HEK293 (cell line): ENCODE data around the gene TRIM9.

Experiments
- CTCF ChIA-PET: fragments of 350-600 bp; formaldehyde crosslinking; extraction: SDS; loops from one replicate; lab custom pipeline; 2021; ENCODE audit warnings: antibody characterized with exemption; lab: Yijun Ruan, JAX
- POLR2A ChIA-PET: fragments of 300-600 bp; formaldehyde crosslinking; extraction: SDS; loops from one replicate; lab custom pipeline; 2020; ENCODE audit warnings: antibody characterized with exemption, inconsistent platforms; lab: Yijun Ruan, JAX
- H3K27ac ChIP-seq: fragments of 200-500 bp; sonication (Bioruptor generic); 2 replicates; pipeline ENCODE4 v1.5.1; 2014; ENCODE audit warnings: low read depth, low read length, control low read depth, inconsistent platforms; ENCODE audit errors: extremely low read depth
- H3K36me3 ChIP-seq, 2 experiments: fragments of 200-500 bp in 1 of 2; sonication (Bioruptor generic) in 1 of 2; 1 replicate in 1 of 2; 2 replicates in 1 of 2; pipeline ENCODE4 v1.5.1; 2014 to 2017; ENCODE audit warnings: inconsistent platforms in 2 of 2, low read length in 2 of 2; ENCODE audit not compliant: control insufficient read depth in 2 of 2, insufficient read depth in 1 of 2
- H3K4me1 ChIP-seq: fragments of 200-500 bp; sonication (Bioruptor generic); 2 replicates; pipeline ENCODE4 v1.5.1; 2014; ENCODE audit warnings: mild to moderate bottlenecking, low read length, inconsistent platforms; ENCODE audit not compliant: control insufficient read depth, insufficient read depth
- H3K4me3 ChIP-seq: 2 replicates; pipeline ENCODE4 v1.5.1; 2011; ENCODE audit warnings: low read depth, mild to moderate bottlenecking, control low read depth, low read length, moderate library complexity
- H3K9me3 ChIP-seq: fragments of 200-500 bp; sonication (Bioruptor generic); 2 replicates; pipeline ENCODE4 v1.5.1; 2014; ENCODE audit warnings: low read depth, low read length, inconsistent platforms; ENCODE audit not compliant: control insufficient read depth, insufficient read depth
- PRDM6 ChIP-seq: fragments of 450-650 bp; formaldehyde crosslinking; IDR thresholded peaks from 2 replicates; pipeline ENCODE4 v1.5.1; 2017; ENCODE audit warnings: missing biosample characterization, missing genetic modification characterization
- REPIN1 ChIP-seq: fragments of 450-650 bp; formaldehyde crosslinking; IDR thresholded peaks from 2 replicates; pipeline ENCODE4 v1.5.1; 2017; ENCODE audit warnings: missing biosample characterization, missing genetic modification characterization, low read depth
- WT1 ChIP-seq: fragments of 450-650 bp; formaldehyde crosslinking; IDR thresholded peaks from 2 replicates; pipeline ENCODE4 v1.5.1; 2016; ENCODE audit warnings: missing biosample characterization, missing genetic modification characterization
- ZNF2 ChIP-seq: fragments of 450-650 bp; formaldehyde crosslinking; IDR thresholded peaks from 2 replicates; pipeline ENCODE4 v1.5.1; 2016; ENCODE audit warnings: missing biosample characterization, missing genetic modification characterization
- ZNF266 ChIP-seq: fragments of 450-650 bp; formaldehyde crosslinking; IDR thresholded peaks from 2 replicates; pipeline ENCODE4 v1.5.1; 2016; ENCODE audit warnings: missing biosample characterization, missing genetic modification characterization, low read depth
- ZNF544 ChIP-seq: fragments of 450-650 bp; formaldehyde crosslinking; IDR thresholded peaks from 2 replicates; pipeline ENCODE4 v1.5.0; 2017; ENCODE audit warnings: missing biosample characterization, missing genetic modification characterization
- TF ChIP-seq, protein P1 (sequence below): fragments of 450-650 bp; formaldehyde crosslinking; IDR thresholded peaks from 2 replicates; pipeline ENCODE4 v1.5.1; 2016; ENCODE audit warnings: missing biosample characterization, missing genetic modification characterization, borderline replicate concordance
- TF ChIP-seq, protein P2 (sequence below): fragments of 450-650 bp; formaldehyde crosslinking; IDR thresholded peaks from 2 replicates; pipeline ENCODE4 v1.5.1; 2016; ENCODE audit warnings: missing biosample characterization, missing genetic modification characterization, borderline replicate concordance
- TF ChIP-seq, protein P3 (sequence below): fragments of 450-650 bp; formaldehyde crosslinking; IDR thresholded peaks from 2 replicates; pipeline ENCODE4 v1.5.1; 2016; ENCODE audit warnings: missing biosample characterization, missing genetic modification characterization

Gene TRIM9

DNA sequence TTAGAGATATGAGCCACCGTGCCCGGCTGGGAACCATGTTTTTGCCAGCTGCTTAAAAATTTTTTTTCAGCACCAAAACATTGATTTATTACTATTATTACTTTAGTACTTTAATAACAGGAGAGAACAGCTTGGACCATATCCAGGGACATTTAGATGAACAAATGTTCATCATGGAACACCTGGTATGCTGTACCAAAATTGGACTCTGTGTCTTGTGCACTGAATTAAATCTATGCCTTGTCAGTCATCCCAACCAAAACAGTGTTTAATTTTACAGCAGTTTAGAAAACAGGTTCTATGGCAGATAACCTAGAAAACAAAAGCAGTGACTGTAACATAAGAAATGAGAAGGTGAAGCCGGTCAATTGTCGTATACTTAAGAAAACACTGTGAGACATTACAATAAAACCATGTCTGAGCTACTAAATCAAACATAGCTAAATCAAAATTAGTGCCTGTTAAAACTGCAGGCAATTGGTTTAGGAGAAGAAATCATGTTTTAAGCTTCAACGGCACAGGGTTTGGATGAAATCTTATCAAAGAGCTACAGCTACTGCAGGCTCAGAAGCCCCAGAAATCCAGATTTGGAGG is 92.4 kb downstream of the TRIM9 start:
- ChIA-PET CTCF (no interaction called here), POLR2A (no interaction called here)
- no peak overlapping the region for H3K4me3 ChIP-seq
- peaks cover 0 to 3% of the 10 kb centered on the region in 2 experiments; a peak in 2 of 3 replicates for H3K36me3 ChIP-seq
- no peaks in the 10 kb centered on the region for H3K9me3 ChIP-seq
- H3K27ac ChIP-seq: no peak overlapping the region
- TF ChIP-seq WT1 (no peak), PRDM6 (tag by site-specific recombination) (peak; percentile 77)
- peaks cover 34% of the 10 kb centered on the region for H3K4me1 ChIP-seq

GRCh38 chr14:51000566-51000965 is 94.3 kb downstream of the TRIM9 start:
- Histone ChIP-seq H3K27ac (no peak overlapping the region), H3K9me3 (no peaks in the 10 kb centered on the region), H3K4me3 (no peak overlapping the region), H3K4me1 (peaks cover 22% of the 10 kb centered on the region), H3K36me3 (peaks cover 0 to 3% of the 10 kb centered on the region in 2 experiments; a peak in 2 of 3 replicates)
- TF ChIP-seq ZNF544 (tag by site-specific recombination): no peak
- TF ChIP-seq REPIN1 (tag by site-specific recombination): no peak
- no peak for TF ChIP-seq ZNF266
- TF ChIP-seq ZNF2 (tag by site-specific recombination): no peak
- TF ChIP-seq, protein P1, sequence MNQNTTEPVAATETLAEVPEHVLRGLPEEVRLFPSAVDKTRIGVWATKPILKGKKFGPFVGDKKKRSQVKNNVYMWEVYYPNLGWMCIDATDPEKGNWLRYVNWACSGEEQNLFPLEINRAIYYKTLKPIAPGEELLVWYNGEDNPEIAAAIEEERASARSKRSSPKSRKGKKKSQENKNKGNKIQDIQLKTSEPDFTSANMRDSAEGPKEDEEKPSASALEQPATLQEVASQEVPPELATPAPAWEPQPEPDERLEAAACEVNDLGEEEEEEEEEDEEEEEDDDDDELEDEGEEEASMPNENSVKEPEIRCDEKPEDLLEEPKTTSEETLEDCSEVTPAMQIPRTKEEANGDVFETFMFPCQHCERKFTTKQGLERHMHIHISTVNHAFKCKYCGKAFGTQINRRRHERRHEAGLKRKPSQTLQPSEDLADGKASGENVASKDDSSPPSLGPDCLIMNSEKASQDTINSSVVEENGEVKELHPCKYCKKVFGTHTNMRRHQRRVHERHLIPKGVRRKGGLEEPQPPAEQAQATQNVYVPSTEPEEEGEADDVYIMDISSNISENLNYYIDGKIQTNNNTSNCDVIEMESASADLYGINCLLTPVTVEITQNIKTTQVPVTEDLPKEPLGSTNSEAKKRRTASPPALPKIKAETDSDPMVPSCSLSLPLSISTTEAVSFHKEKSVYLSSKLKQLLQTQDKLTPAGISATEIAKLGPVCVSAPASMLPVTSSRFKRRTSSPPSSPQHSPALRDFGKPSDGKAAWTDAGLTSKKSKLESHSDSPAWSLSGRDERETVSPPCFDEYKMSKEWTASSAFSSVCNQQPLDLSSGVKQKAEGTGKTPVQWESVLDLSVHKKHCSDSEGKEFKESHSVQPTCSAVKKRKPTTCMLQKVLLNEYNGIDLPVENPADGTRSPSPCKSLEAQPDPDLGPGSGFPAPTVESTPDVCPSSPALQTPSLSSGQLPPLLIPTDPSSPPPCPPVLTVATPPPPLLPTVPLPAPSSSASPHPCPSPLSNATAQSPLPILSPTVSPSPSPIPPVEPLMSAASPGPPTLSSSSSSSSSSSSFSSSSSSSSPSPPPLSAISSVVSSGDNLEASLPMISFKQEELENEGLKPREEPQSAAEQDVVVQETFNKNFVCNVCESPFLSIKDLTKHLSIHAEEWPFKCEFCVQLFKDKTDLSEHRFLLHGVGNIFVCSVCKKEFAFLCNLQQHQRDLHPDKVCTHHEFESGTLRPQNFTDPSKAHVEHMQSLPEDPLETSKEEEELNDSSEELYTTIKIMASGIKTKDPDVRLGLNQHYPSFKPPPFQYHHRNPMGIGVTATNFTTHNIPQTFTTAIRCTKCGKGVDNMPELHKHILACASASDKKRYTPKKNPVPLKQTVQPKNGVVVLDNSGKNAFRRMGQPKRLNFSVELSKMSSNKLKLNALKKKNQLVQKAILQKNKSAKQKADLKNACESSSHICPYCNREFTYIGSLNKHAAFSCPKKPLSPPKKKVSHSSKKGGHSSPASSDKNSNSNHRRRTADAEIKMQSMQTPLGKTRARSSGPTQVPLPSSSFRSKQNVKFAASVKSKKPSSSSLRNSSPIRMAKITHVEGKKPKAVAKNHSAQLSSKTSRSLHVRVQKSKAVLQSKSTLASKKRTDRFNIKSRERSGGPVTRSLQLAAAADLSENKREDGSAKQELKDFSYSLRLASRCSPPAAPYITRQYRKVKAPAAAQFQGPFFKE: no peak
- TF ChIP-seq, protein P2, sequence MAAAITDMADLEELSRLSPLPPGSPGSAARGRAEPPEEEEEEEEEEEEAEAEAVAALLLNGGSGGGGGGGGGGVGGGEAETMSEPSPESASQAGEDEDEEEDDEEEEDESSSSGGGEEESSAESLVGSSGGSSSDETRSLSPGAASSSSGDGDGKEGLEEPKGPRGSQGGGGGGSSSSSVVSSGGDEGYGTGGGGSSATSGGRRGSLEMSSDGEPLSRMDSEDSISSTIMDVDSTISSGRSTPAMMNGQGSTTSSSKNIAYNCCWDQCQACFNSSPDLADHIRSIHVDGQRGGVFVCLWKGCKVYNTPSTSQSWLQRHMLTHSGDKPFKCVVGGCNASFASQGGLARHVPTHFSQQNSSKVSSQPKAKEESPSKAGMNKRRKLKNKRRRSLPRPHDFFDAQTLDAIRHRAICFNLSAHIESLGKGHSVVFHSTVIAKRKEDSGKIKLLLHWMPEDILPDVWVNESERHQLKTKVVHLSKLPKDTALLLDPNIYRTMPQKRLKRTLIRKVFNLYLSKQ (tag by site-specific recombination): no peak
- TF ChIP-seq, protein P3, sequence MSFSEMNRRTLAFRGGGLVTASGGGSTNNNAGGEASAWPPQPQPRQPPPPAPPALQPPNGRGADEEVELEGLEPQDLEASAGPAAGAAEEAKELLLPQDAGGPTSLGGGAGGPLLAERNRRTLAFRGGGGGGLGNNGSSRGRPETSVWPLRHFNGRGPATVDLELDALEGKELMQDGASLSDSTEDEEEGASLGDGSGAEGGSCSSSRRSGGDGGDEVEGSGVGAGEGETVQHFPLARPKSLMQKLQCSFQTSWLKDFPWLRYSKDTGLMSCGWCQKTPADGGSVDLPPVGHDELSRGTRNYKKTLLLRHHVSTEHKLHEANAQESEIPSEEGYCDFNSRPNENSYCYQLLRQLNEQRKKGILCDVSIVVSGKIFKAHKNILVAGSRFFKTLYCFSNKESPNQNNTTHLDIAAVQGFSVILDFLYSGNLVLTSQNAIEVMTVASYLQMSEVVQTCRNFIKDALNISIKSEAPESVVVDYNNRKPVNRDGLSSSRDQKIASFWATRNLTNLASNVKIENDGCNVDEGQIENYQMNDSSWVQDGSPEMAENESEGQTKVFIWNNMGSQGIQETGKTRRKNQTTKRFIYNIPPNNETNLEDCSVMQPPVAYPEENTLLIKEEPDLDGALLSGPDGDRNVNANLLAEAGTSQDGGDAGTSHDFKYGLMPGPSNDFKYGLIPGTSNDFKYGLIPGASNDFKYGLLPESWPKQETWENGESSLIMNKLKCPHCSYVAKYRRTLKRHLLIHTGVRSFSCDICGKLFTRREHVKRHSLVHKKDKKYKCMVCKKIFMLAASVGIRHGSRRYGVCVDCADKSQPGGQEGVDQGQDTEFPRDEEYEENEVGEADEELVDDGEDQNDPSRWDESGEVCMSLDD: no peak
- CTCF ChIA-PET: no interaction called here
- POLR2A ChIA-PET: no interaction called here
